HEK293T (cell line): ENCODE results near the gene CHCHD5.

Experiments used
- BHLHE40 ChIP-seq: fragments of 450-650 bp; IDR thresholded peaks from 2 replicates; pipeline ENCODE4 v1.6.1; 2016; ENCODE audit warnings: mild to moderate bottlenecking, moderate library complexity, borderline replicate concordance
- CTBP1 ChIP-seq: fragments of 450-650 bp; IDR thresholded peaks from 2 replicates; pipeline ENCODE4 v1.6.1; 2016; ENCODE audit warnings: borderline replicate concordance
- SUZ12 ChIP-seq: fragments of 450-650 bp; IDR thresholded peaks from 2 replicates; pipeline ENCODE4 v1.6.1; 2016; ENCODE audit warnings: mild to moderate bottlenecking

DNA sequence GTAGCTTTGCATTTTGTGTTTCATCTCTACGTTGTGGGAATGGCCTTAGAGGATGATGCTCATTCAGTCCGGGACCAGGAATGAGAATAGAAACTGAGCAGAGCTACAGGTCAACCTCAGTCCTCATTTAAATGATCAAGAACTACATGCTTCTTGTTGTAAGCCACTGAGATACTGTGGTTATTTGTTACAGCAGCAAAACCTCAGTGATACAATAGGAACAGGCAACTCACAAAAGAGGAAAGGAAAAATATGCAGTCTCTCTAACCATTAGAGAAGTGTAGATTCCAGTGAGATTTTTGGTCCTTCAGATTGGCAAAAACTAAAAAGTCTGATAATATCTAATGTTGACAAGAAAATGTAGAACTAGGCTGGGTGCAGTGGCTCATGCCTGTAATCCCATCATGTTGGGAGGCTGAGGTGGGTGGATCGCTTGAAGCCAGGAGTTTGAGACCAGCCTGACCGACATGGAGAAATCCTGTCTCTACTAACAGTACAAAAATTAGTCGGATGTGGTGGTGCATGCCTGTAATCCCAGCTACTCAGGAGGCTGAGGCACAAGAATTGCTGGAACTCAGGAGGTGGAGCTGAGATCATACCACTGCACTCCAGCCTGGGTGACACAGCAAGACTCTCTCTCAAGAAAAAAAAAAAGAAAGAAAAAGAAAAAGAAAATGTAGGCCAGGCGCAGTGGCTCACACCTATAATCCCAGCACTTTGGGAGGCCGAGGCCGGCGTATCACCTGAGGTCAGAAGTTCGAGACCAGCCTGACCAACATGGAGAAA is 13.3 kb downstream of the CHCHD5 start:
- TF ChIP-seq BHLHE40, result no peak
- TF ChIP-seq SUZ12, result no peak
- no peak for TF ChIP-seq CTBP1
